IPS DF 19.7 (cell line): ENCODE data around the gene VGF.

Experiments used
- DNase-seq: peaks from one replicate; pipeline ENCODE4 v3.0.0-alpha.2; 2013; ENCODE audit warnings: low read depth, low spot score

The VGF gene

GRCh38 chr7:101165958-101166647 is 734 bp upstream of the VGF start:
- DNase-seq = no peak

GRCh38 chr7:101164071-101164840 is 1.1 kb downstream of the VGF start:
- DNase-seq = no peak

GRCh38 chr7:101163279-101164070 is 1.9 kb downstream of the VGF start:
- DNase-seq = no peak

- no peak for DNase-seq
Observed at GRCh38 chr7:101162551-101163278, 2.7 kb downstream of the VGF start.

GRCh38 chr7:101161692-101162471 is 3.5 kb downstream of the VGF start:
- DNase-seq = no peak

- no peak for DNase-seq
Observed at GRCh38 chr7:101160910-101161309, 4.5 kb downstream of the VGF start.

GRCh38 chr7:101159696-101160674 is 5.4 kb downstream of the VGF start:
- DNase-seq = no peak

- DNase-seq = no peak
Observed at GRCh38 chr7:101156866-101157589, 8.3 kb downstream of the VGF start.

GRCh38 chr7:101156277-101156676 is 9.1 kb downstream of the VGF start:
- DNase-seq = no peak

- DNase-seq = no peak
Observed at GRCh38 chr7:101155303-101155702, 10.1 kb downstream of the VGF start.

- DNase-seq = no peak
Observed at GRCh38 chr7:101154693-101155102, 10.7 kb downstream of the VGF start.

- peak; percentile 100 for DNase-seq
Observed at GRCh38 chr7:101153969-101154692, 11.2 kb downstream of the VGF start, which contains the start of gene AP1S1. Gene AP1S1 (plus strand): TSS chr7:101154476. CDS start chr7:101154515, 39 bp downstream.

- no peak for DNase-seq
Observed at GRCh38 chr7:101151908-101152651, 13.3 kb downstream of the VGF start.

GRCh38 chr7:101140746-101141382 is 24.5 kb downstream of the VGF start:
- DNase-seq = no peak

- DNase-seq = no peak
Observed at GRCh38 chr7:101140339-101140699, 25.1 kb downstream of the VGF start.

GRCh38 chr7:101138213-101138870 is 27.0 kb downstream of the VGF start:
- peak; percentile 78 for DNase-seq
